IMR-90 (cell line): Measurements from ENCODE around the gene SEH1L. TPM values are rescaled to one million over a fixed set of nuclear protein-coding genes. Genes with fewer than 3 reads are reported as not detected.

Source experiments
- ATAC-seq: fragments of 200-7000 bp; cut with Tn5 transposase; 2 replicates; pipeline ENCODE4 v1.9.1; 2020; ENCODE audit warnings: low read depth, mild to moderate bottlenecking, moderate library complexity
- BruUV-seq: library from RNA; stranded (reverse); fragments of 400-500 nt; replicated peaks from 2 replicates; lab custom pipeline; 2021; lab: Mats Ljungman, UMichigan
- CTCF ChIA-PET: fragments of 300-600 bp; formaldehyde crosslinking; extraction: SDS; loops from one replicate; lab custom pipeline; 2021; ENCODE audit warnings: antibody characterized with exemption; lab: Yijun Ruan, JAX
- POLR2A ChIA-PET: fragments of 300-600 bp; sonication (Branson Sonifier 250); formaldehyde crosslinking; loops from one replicate; lab custom pipeline; 2022; ENCODE audit warnings: antibody characterized with exemption; ENCODE audit not compliant: unreplicated experiment; lab: Charles Lee
- DNase-seq: peaks from one replicate; pipeline ENCODE4 v3.0.0; 2013
- H2AFZ ChIP-seq: replicated peaks from 2 replicates; pipeline ENCODE3; 2013; ENCODE audit warnings: low read length, mild to moderate bottlenecking; ENCODE audit not compliant: poor library complexity
- H2AK5ac ChIP-seq: 2 replicates; pipeline ENCODE4 v1.6.1; 2013; ENCODE audit warnings: low read depth, low read length, inconsistent platforms
- H2AK9ac ChIP-seq: replicated peaks from 2 replicates; pipeline ENCODE3; 2013; ENCODE audit warnings: mild to moderate bottlenecking, low read depth, low read length, moderate library complexity; ENCODE audit not compliant: poor library complexity
- H2BK120ac ChIP-seq: 2 replicates; pipeline ENCODE4 v1.6.1; 2013; ENCODE audit warnings: low read depth, low read length, inconsistent platforms
- H2BK15ac ChIP-seq: 3 replicates; pipeline ENCODE4 v1.6.1; 2013; ENCODE audit warnings: low read depth, low read length, inconsistent platforms
- H2BK20ac ChIP-seq: 2 replicates; pipeline ENCODE4 v1.6.1; 2013; ENCODE audit warnings: low read depth, mild to moderate bottlenecking, inconsistent platforms, low read length, moderate library complexity
- H2BK5ac ChIP-seq: 2 replicates; pipeline ENCODE4 v1.6.1; 2013; ENCODE audit warnings: mild to moderate bottlenecking, low read depth, low read length, inconsistent platforms; ENCODE audit not compliant: poor library complexity, severe bottlenecking
- H3K14ac ChIP-seq: replicated peaks from 2 replicates; pipeline ENCODE4 v1.6.1; 2013; ENCODE audit warnings: low read depth, low read length, inconsistent platforms
- H3K18ac ChIP-seq: 2 replicates; pipeline ENCODE4 v1.6.1; 2013; ENCODE audit warnings: low read depth, low read length, control low read depth
- H3K23ac ChIP-seq: 2 replicates; pipeline ENCODE4 v1.6.1; 2013; ENCODE audit warnings: low read depth, low read length, inconsistent platforms
- H3K27ac ChIP-seq: 2 replicates; pipeline ENCODE4 v1.5.1; 2013; ENCODE audit warnings: mild to moderate bottlenecking, control low read depth, low read length; ENCODE audit not compliant: insufficient read depth
- H3K27me3 ChIP-seq: 2 replicates; pipeline ENCODE4 v1.6.1; 2013; ENCODE audit warnings: low read length; ENCODE audit not compliant: control insufficient read depth, insufficient read depth
- H3K36me3 ChIP-seq: 2 replicates; pipeline ENCODE4 v1.6.1; 2013; ENCODE audit warnings: low read length, mixed read lengths; ENCODE audit not compliant: control insufficient read depth, insufficient read depth
- H3K4ac ChIP-seq: 2 replicates; pipeline ENCODE4 v1.6.1; 2013; ENCODE audit warnings: low read depth, low read length, inconsistent platforms
- H3K4me1 ChIP-seq: 2 replicates; pipeline ENCODE4 v1.6.1; 2013; ENCODE audit warnings: low read length, mixed read lengths; ENCODE audit not compliant: control insufficient read depth, insufficient read depth
- H3K4me2 ChIP-seq: 2 replicates; pipeline ENCODE4 v1.6.1; 2013; ENCODE audit warnings: low read depth, mild to moderate bottlenecking, control low read depth, low read length, moderate library complexity
- H3K4me3 ChIP-seq: 2 replicates; pipeline ENCODE4 v1.5.1; 2013; ENCODE audit warnings: low read depth, mild to moderate bottlenecking, control low read depth, low read length, moderate library complexity; ENCODE audit not compliant: insufficient read depth
- H3K56ac ChIP-seq: 2 replicates; pipeline ENCODE4 v1.6.1; 2013; ENCODE audit warnings: low read length, inconsistent platforms; ENCODE audit not compliant: insufficient read depth; ENCODE audit errors: extremely low read depth
- H3K79me1 ChIP-seq, 2 experiments: 2 replicates each; pipeline ENCODE4 v1.6.1; 2013; ENCODE audit warnings: low read length in 2 of 2, inconsistent platforms in 1 of 2, low read depth in 1 of 2
- H3K9ac ChIP-seq: 2 replicates; pipeline ENCODE4 v1.6.1; 2013; ENCODE audit warnings: low read depth, low read length, control low read depth
- H3K9me1 ChIP-seq: 2 replicates; pipeline ENCODE4 v1.6.1; 2013; ENCODE audit warnings: low read length, inconsistent platforms; ENCODE audit not compliant: insufficient read depth
- H3K9me3 ChIP-seq: 2 replicates; pipeline ENCODE4 v1.6.1; 2013; ENCODE audit warnings: low read length; ENCODE audit not compliant: control insufficient read depth, insufficient read depth
- H4K20me1 ChIP-seq: 2 replicates; pipeline ENCODE4 v1.6.1; 2013; ENCODE audit warnings: low read length, inconsistent platforms; ENCODE audit not compliant: insufficient read depth
- H4K5ac ChIP-seq: 2 replicates; pipeline ENCODE4 v1.6.1; 2013; ENCODE audit warnings: mild to moderate bottlenecking, low read depth, low read length, control low read depth
- H4K8ac ChIP-seq, 2 experiments: 2 replicates each; pipeline ENCODE4 v1.6.1; 2013; ENCODE audit warnings: low read depth in 2 of 2, low read length in 2 of 2, control low read depth in 1 of 2, inconsistent platforms in 1 of 2
- H4K91ac ChIP-seq: 2 replicates; pipeline ENCODE4 v1.6.1; 2013; ENCODE audit warnings: low read depth, low read length, inconsistent platforms; ENCODE audit not compliant: insufficient read depth
- BHLHE40 ChIP-seq: fragments of 150-350 bp; IDR thresholded peaks from 2 replicates; pipeline ENCODE4 v1.6.1; 2016; ENCODE audit warnings: mild to moderate bottlenecking, low read depth, low read length
- CHD1 ChIP-seq: IDR thresholded peaks from 2 replicates; pipeline ENCODE4 v1.6.1; 2012; ENCODE audit warnings: low read depth, low read length, improper control_type of control experiment
- ELK1 ChIP-seq: fragments of 150-350 bp; IDR thresholded peaks from 2 replicates; pipeline ENCODE4 v1.6.1; 2016; ENCODE audit warnings: low read depth, mild to moderate bottlenecking, low read length, moderate library complexity, borderline replicate concordance
- MAFK ChIP-seq: IDR thresholded peaks from 2 replicates; pipeline ENCODE4 v1.6.1; 2012; ENCODE audit warnings: low read depth, low read length, improper control_type of control experiment
- MAZ ChIP-seq: IDR thresholded peaks from 2 replicates; pipeline ENCODE4 v1.6.1; 2012; ENCODE audit warnings: low read depth, mild to moderate bottlenecking, low read length, improper control_type of control experiment, moderate library complexity, borderline replicate concordance
- MXI1 ChIP-seq: IDR thresholded peaks from 2 replicates; pipeline ENCODE4 v1.6.1; 2012; ENCODE audit warnings: low read depth, mild to moderate bottlenecking, low read length, moderate library complexity, borderline replicate concordance
- NFE2L2 ChIP-seq: fragments of 150-350 bp; IDR thresholded peaks from 2 replicates; pipeline ENCODE4 v1.6.1; 2016; ENCODE audit warnings: low read depth, mild to moderate bottlenecking, low read length
- RAD21 ChIP-seq: IDR thresholded peaks from 2 replicates; pipeline ENCODE4 v1.6.1; 2012; ENCODE audit warnings: low read length, improper control_type of control experiment
- RCOR1 ChIP-seq: IDR thresholded peaks from 2 replicates; pipeline ENCODE4 v1.6.1; 2012; ENCODE audit warnings: mild to moderate bottlenecking, low read length, improper control_type of control experiment; ENCODE audit not compliant: insufficient replicate concordance
- RFX5 ChIP-seq: IDR thresholded peaks from 2 replicates; pipeline ENCODE4 v1.8.0; 2012; ENCODE audit warnings: low read depth, mild to moderate bottlenecking, low read length, moderate library complexity
- WGBS, 2 experiments: methylation state at CpG; one replicate each; pipeline versions ENCODE4 v1.1.5 to v1.1.7; 2013; ENCODE audit warnings: missing lambda C conversion rate in 2 of 2; ENCODE audit not compliant: insufficient read length in 1 of 2; ENCODE audit errors: extremely low coverage in 2 of 2; 5-methylcytosine and 5-hydroxymethylcytosine counted together
- dilution Hi-C: fragments of 300-500 bp; cut with HindIII; formaldehyde crosslinking; loops from one replicate; pipeline ENCODE4 v1.14.3; 2018; ENCODE audit warnings: low sequenced_read_pairs; ENCODE audit not compliant: unreplicated experiment
- in situ Hi-C: fragments of 300-500 bp; cut with MboI; formaldehyde crosslinking; loops from 3 replicates; pipeline ENCODE4 v1.14.3; 2019; ENCODE audit warnings: low sequenced_read_pairs, inconsistent platforms, mixed read lengths
- intact Hi-C: fragments of 100-400 bp; cut with micrococcal nuclease; formaldehyde crosslinking; loops from 2 replicates; pipeline ENCODE4 v1.10.0; 2022
- polyA plus RNA-seq, 3 experiments: library from polyadenylated mRNA; depleted of rRNA; stranded (reverse); fragments of >200 nt; gene quantifications; 2 replicates each; pipeline ENCODE4 v1.2.3, GENCODE V29; 2012; ENCODE audit warnings: low replicate concordance in 1 of 3
- total RNA-seq: library from RNA; depleted of rRNA; stranded (reverse); fragments of >200 nt; gene quantifications from 2 replicates; pipeline ENCODE4 v1.2.3, GENCODE V29; 2012

SEH1L gene
- total and polyA plus RNA-seq, 2 of the 4 experiments (the other 2 are of a cell fraction) = 27.6 to 45.5 TPM

GRCh38 chr18:12998332-12999060, 50.7 kb downstream of the SEH1L start:
- no peaks in the 10 kb centered on the region; the same call in none of the 2 replicates for H3K36me3 ChIP-seq
- no peak overlapping the region for H2BK5ac ChIP-seq
- no peak overlapping the region for H2AK5ac ChIP-seq
- no peak overlapping the region for H3K27ac ChIP-seq
- BruUV-seq = no TSS peak
- H4K91ac ChIP-seq = no peak overlapping the region
- no peak overlapping the region for H3K18ac ChIP-seq
- H3K9me1 ChIP-seq = peaks cover 16% of the 10 kb centered on the region
- no peak overlapping the region for H4K8ac ChIP-seq
- no peak overlapping the region for H3K23ac ChIP-seq
- H3K9ac ChIP-seq = no peak overlapping the region
- no peak overlapping the region for H2BK120ac ChIP-seq
- ChIA-PET POLR2A (no interaction called here), CTCF (interaction anchor here (0.9 kb wide), 1 partner anchor 8 kb away, joined by 4 read pairs; no protein-coding TSS in a partner anchor)
- H4K5ac ChIP-seq = no peak overlapping the region
- in situ Hi-C loops = loop anchor here (25.0 kb wide), 1 partner anchor 739 kb away; the partner anchor contains the start of genes FAM210A and RNMT
- no peak overlapping the region for H3K4ac ChIP-seq
- dilution Hi-C loops = no loop called here
- no peak overlapping the region for H2BK15ac ChIP-seq
- no peak for DNase-seq
- H2AK9ac ChIP-seq = no peak overlapping the region
- WGBS, 2 experiments = no CpG with 5 or more reads among the region's 6 CpGs
- no peak for TF ChIP-seq MAFK
- TF ChIP-seq RFX5 = no peak
- no peak for TF ChIP-seq CHD1
- no peak for TF ChIP-seq ELK1
- no peak for TF ChIP-seq RCOR1
- no peak for TF ChIP-seq MAZ
- TF ChIP-seq BHLHE40 = no peak
- TF ChIP-seq RAD21 = no peak
- TF ChIP-seq MXI1 = no peak
- no peak for TF ChIP-seq NFE2L2
- H2BK20ac ChIP-seq = no peak overlapping the region
- no peaks in the 10 kb centered on the region for H3K27me3 ChIP-seq
- no peak overlapping the region for H3K14ac ChIP-seq
- H3K4me1 ChIP-seq = no peaks in the 10 kb centered on the region
- ATAC-seq = no peak
- H3K9me3 ChIP-seq = no peaks in the 10 kb centered on the region
- no peak overlapping the region for H2AFZ ChIP-seq
- H3K4me2 ChIP-seq = no peak overlapping the region
- peaks cover 38 to 46% of the 10 kb centered on the region in 2 experiments for H3K79me1 ChIP-seq
- no peak overlapping the region for H3K56ac ChIP-seq
- H4K20me1 ChIP-seq = peaks cover 20% of the 10 kb centered on the region; the same call in 1 of the 2 replicates
- intact Hi-C loops = no loop called here
- H3K4me3 ChIP-seq = no peak overlapping the region
